ENCODE measurements around the gene PTTG1. TPM values are rescaled to one million over a fixed set of nuclear protein-coding genes. Genes with fewer than 3 reads are reported as not detected.

PTTG1 gene
- total and polyA plus RNA-seq, 2 experiments from 2014 or later: 69.8 to 246 TPM

- DNase-seq (ENCODE audit: low read depth in 1 of 2, low spot score in 1 of 2): no peak
- H3K4me3 ChIP-seq: no peak overlapping the region
- H3K9me3 ChIP-seq (ENCODE audit: low read depth): no peaks in the 10 kb centered on the region
- H3K27ac ChIP-seq: no peak overlapping the region
- TF ChIP-seq, protein P1, sequence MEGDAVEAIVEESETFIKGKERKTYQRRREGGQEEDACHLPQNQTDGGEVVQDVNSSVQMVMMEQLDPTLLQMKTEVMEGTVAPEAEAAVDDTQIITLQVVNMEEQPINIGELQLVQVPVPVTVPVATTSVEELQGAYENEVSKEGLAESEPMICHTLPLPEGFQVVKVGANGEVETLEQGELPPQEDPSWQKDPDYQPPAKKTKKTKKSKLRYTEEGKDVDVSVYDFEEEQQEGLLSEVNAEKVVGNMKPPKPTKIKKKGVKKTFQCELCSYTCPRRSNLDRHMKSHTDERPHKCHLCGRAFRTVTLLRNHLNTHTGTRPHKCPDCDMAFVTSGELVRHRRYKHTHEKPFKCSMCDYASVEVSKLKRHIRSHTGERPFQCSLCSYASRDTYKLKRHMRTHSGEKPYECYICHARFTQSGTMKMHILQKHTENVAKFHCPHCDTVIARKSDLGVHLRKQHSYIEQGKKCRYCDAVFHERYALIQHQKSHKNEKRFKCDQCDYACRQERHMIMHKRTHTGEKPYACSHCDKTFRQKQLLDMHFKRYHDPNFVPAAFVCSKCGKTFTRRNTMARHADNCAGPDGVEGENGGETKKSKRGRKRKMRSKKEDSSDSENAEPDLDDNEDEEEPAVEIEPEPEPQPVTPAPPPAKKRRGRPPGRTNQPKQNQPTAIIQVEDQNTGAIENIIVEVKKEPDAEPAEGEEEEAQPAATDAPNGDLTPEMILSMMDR (IDR thresholded peaks at IDR 0.05; ENCODE audit: low read depth, low read length): no peak
- no peaks in the 10 kb centered on the region for H3K36me3 ChIP-seq
- no peaks in the 10 kb centered on the region for H3K4me1 ChIP-seq (ENCODE audit: low read depth)
- H3K27me3 ChIP-seq: no peaks in the 10 kb centered on the region
Measured at GRCh38 chr5:160387445-160387844, 34.2 kb upstream of the PTTG1 start.

DNA sequence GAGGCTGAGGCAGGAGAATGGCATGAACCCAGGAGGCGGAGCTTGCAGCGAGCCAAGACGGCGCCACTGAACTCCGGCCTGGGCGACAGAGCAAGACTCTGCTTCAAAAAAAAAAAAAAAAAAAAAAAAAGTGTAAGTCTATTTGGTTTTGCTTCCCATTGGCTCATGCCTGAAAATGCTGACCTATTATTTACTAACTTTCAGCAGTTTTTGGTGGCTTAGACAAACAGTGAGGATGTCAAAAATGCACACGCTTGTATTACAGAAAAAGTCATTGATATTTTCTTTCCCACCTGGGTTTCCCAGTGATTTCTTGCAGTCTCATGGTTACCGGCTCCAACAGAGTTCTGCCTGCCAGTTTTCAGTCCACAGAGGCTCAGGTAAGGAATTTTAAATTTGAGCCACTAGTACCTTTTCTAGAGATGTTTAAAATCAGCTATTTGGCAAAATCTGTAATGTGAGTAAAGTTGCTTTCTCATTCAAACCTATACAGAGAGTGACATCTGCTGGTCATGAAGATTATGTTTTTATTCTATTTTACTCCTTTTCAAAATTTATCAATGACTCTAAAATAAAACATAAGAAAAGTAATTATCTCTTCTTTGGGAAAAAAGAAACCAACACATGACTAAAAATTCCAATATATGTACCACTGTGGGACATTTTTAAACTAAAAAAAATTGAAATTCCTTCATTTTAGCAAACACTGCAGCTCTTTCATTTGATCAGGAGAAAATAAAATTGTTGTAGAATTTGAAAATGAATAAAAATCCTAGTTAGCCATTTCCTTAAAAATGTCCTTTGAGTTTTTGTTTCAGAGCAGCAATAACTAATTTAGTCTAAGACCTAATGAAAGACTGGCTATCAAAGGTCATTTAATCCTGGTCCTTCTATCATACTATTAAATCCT, 30.6 kb upstream of the PTTG1 start:
- no peak overlapping the region for H3K4me3 ChIP-seq
- no peak overlapping the region for H3K27ac ChIP-seq
- H3K9me3 ChIP-seq (ENCODE audit: low read depth): no peaks in the 10 kb centered on the region
- peaks cover 6% of the 10 kb centered on the region for H3K4me1 ChIP-seq (ENCODE audit: low read depth)
- peak; percentile 7 to 45 for DNase-seq (ENCODE audit: low read depth in 1 of 2, low spot score in 1 of 2)
- TF ChIP-seq, protein P1 (IDR thresholded peaks at IDR 0.05; ENCODE audit: low read depth, low read length): peak; percentile 41
- no peaks in the 10 kb centered on the region for H3K27me3 ChIP-seq
- H3K36me3 ChIP-seq: no peaks in the 10 kb centered on the region

GRCh38 chr5:160395111-160395510, 26.5 kb upstream of the PTTG1 start:
- H3K27ac ChIP-seq: peak overlapping the region; percentile 9
- no peak for DNase-seq (ENCODE audit: low read depth in 1 of 2, low spot score in 1 of 2)
- no peak overlapping the region for H3K4me3 ChIP-seq
- no peaks in the 10 kb centered on the region for H3K27me3 ChIP-seq
- TF ChIP-seq, protein P1 (IDR thresholded peaks at IDR 0.05; ENCODE audit: low read depth, low read length): no peak
- no peaks in the 10 kb centered on the region for H3K36me3 ChIP-seq
- H3K9me3 ChIP-seq (ENCODE audit: low read depth): no peaks in the 10 kb centered on the region
- H3K4me1 ChIP-seq (ENCODE audit: low read depth): peaks cover 16% of the 10 kb centered on the region

DNA sequence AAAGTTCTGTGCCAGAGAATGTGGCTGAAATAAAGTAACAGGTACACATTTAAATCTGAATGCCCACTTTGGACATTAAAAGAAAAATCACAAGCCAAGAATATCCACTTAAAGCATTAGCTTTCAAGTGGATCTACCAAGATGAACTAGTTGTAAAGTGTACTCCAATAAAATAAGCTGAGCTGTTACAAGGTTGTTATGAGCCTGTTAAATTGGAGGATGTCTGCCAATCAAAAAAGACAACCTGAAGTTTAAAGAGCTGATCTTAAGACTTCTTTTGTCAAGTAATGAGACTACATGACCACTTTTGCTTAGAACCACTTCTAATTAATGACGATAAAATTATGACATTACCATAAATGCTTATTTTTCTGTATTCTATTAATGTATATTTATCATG, 24.2 kb upstream of the PTTG1 start:
- Histone ChIP-seq H3K27me3 (no peaks in the 10 kb centered on the region), H3K36me3 (peaks cover 11% of the 10 kb centered on the region), H3K4me1 (ENCODE audit: low read depth) (peaks cover 16% of the 10 kb centered on the region), H3K9me3 (ENCODE audit: low read depth) (no peaks in the 10 kb centered on the region), H3K4me3 (no peak overlapping the region), H3K27ac (no peak overlapping the region)
- DNase-seq (ENCODE audit: low read depth in 1 of 2, low spot score in 1 of 2): no peak
- TF ChIP-seq, protein P1 (IDR thresholded peaks at IDR 0.05; ENCODE audit: low read depth, low read length): no peak

DNA sequence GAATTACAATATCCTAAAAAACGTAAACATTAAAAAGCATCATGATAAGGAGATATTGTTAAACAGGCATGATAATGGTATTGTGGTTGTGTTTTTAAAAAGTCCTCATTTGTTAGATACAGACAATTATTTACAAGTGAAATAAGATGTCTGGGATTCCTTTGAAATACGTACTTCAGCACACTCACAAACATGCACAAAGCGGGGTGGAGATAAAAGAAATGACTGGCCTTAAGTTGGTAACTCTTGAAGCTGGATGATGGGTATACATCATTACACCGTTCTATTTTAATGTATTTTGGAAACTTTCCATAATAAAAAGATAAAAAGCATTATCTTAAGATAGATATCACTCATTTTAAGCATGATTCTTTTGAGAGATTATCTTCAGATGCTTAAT, 22.8 kb upstream of the PTTG1 start:
- H3K9me3 ChIP-seq (ENCODE audit: low read depth): no peaks in the 10 kb centered on the region
- TF ChIP-seq, protein P1 (IDR thresholded peaks at IDR 0.05; ENCODE audit: low read depth, low read length): no peak
- H3K27ac ChIP-seq: no peak overlapping the region
- peak in 1 of 2 donors; percentile 21 for DNase-seq (ENCODE audit: low read depth in 1 of 2, low spot score in 1 of 2)
- peaks cover 22% of the 10 kb centered on the region for H3K36me3 ChIP-seq
- peaks cover 10% of the 10 kb centered on the region for H3K4me1 ChIP-seq (ENCODE audit: low read depth)
- no peaks in the 10 kb centered on the region for H3K27me3 ChIP-seq
- peak overlapping the region; percentile 67 for H3K4me3 ChIP-seq
